NCI-H524 (cell line): ENCODE results near the gene DIMT1.
A peak's percentile ranks its signal among the peaks of the same experiment; 100 is the strongest.

Experiments used
- DNase-seq, 2 experiments: peaks; one replicate each; lab custom pipeline; 2025; lab: John Stamatoyannopoulos, UW

DIMT1 gene

DNA sequence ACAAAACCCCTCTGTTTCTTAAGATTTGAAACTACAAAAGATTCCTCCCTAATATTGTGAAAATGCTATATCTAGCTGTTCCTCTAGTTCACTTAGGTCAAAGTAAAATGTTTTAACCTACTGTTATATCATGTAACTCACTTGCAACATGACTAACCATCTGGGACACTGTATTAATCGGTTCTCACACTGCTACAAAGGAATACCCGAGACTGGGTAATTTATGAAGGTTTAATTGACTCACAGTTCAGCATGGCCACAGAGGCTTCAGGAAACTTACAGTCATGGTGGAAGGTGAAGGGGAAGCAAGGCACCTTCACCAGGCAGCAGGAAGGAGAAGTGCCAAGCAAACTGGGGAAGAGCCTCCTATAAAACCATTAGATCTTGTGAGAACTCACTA is 34.7 kb downstream of the DIMT1 start:
- DNase-seq, result no peak

DNA sequence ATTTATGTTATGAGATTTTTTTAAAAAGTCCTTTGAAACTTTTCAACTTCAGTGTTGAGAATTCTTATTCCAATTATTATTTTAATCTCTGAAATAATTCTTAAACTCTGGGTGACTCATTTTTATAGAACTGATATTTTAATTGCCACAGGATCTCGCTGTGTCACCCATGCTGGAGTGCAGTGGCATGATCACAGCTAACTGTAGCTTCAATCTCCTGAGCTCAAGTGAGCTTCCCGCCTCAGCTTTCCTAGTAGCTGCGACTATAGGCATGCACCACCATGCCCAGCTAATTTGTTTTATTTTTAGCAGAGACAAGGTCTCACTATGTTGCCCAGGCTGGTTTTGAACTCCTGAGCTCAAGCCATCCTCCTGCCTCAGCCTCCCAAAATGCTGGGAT is 41.0 kb downstream of the DIMT1 start:
- no peak for DNase-seq

DNA sequence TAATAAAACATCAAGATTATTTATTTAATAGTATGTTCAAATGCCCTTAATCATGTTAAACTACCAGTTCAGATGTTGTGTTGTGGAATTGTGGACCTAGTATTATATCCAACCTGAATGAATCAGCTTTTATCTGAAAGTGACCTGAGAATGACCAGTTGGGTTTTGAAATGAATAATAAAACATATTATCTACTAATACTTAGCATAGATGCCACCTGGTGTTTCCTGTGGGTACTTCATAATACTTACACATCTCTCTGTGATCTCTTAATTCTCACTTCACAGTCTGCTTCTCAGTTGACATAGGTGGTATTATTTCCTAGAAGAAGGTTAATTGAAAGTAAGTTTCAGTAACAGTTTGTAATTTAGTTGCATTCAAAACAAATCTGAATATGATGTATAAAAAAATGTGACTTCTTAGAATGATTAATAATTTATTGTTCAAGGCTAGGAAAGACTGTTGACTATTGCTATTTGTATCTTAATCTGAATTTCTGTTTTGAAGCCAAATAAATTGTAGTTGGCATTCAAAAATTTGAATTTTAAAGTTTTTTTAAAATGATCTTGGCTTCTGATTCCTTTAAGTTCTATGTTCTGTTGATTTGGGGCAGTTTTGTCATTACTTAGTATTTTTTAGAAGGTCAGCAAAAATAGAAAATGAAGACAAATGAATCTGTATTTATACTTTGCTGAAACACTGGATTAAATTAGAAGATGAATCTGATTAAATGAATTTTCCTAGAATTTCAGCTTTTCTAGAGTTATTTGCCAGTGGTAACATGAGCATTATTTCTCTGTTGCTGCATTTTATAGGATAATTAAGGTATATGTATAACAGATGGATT is 49.5 kb downstream of the DIMT1 start:
- DNase-seq, result peak; percentile 4 to 58

DNA sequence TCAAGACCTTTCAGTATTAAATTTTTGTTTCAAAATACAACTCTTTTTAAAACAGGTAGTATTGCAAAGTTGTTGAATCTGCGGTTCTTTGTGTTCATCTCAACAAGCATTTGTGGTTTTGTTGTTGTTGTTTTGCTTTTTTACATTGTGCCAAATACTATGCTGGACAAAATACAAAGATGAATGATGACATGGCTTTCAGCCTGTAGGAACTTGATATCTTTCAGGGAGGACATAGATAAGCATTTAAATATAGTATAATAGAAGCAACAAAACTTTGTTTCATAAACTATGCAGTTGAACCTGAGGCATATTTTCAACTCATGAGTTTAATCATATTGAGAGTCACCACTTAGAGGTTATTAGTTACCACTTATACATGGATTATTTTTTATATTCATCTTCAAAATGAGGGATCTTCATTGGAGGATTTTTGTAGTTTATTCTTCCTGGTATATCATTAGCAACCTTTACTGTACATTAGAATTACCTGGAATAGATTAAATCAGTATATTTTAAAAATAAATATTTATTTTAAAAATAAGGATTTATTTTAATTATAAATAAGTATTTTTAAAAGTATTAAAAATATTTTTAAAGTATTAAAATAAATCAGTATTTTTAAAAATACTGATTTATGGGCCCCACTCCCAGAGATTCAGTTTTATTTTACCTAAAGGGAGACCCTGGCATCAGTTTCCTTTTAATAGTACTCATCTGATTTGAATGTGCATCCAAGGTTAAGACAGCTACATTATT is 54.8 kb downstream of the DIMT1 start:
- no peak for DNase-seq

DNA sequence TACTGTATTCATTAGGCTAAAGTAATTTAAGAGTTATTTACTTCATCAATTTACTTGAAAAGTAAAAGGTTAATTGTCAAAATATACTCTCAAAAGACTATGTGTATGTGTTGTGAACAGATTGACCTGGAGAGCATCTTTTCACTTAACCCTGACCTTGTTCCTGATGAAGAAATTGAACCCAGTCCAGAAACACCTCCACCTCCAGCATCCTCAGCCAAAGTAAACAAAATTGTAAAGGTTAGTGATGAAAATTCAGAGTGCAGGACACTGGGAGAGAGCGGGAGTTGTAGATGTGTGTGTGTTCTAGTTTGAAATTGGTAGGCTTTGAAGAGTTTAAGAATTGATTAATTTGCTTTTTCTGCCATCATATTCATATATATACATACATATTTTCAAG is 55.8 kb downstream of the DIMT1 start:
- no peak for DNase-seq

DNA sequence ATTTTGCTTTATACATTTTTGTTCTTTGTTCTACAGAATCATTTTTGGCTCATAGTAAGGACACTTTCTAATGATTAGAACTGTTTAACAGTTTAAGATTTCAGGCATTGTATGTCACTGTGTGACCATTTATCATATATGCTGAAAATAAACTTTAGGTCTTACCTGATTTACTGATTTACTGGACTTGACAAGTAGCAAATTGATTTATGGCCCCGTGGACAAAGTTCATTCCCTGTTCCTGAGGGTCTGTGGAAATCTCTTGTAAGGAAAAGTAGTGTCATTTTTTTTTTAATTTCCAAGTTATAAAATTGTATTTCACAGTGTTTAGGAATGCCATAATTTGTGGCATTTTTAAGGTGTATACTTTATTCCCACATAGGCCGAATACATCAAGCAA is 57.0 kb downstream of the DIMT1 start:
- DNase-seq, result no peak

DNA sequence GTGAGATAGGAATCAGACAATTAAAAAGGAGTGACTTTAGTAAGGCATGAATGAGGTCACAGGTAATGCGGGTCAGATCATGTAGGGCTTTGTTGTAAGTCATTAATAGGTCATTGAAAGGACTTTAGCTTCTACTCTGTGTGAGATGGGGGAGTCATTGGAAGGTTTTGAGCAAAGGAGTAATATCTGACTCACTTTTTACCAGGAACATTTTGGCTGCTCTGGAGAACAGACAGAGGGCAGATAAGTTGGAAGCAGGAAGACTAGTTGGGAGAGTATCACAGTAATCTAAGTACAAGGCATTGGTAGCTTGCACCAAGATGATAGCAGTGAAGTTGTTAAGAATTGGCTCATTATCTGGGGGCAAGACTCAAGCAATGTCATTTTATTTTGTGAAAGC is 60.3 kb downstream of the DIMT1 start:
- DNase-seq, result no peak

DNA sequence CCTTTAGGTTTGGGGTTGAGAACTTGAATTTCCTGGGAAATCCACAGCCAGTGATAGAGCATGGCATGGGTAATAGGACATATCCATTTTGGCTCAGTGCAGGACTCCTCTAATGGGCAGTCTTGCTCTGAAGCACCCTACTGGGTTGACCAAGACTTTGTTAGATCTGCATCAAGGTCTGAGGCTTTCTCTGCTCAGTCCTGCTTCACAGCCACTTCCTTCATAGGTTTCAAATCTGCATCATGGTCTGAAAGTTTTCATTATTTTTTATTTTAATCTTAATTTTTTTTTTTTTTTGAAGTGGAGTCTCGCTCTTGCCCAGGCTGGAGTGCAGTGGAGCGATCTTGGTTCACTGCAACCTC is 61.2 kb downstream of the DIMT1 start:
- DNase-seq, result no peak

DNA sequence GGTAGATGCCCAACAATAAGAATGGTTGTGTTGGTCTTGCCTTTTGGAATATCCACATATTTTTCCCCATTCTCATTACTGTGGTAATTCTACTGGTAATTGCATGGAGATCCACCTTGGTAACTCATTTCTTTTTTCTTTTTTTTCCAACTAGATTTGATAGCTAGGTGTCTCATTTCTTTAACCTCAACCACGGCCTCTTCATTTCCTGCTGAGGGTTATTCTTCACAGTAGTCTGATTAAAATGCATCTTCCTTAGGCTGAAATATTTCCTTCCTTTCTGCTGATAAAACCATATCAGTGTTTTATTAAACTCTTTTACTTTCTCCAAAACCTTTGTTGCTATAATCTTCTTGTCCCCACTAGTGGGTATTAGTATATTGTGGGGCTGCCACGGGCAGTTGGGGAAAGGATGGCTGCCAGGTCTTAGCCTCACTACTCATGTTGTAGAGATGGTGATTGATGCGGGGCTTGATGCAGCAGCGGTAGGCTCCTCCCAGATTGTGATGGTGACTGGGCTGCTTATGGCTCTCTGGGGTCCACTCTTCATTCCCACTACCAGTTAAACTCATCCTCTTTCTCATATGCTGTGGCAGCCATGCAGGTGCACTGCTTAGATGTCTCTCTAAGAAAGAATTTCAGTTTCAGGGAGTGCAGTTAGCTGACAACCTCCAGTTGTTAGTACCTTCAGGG is 61.8 kb downstream of the DIMT1 start:
- DNase-seq, result no peak

DNA sequence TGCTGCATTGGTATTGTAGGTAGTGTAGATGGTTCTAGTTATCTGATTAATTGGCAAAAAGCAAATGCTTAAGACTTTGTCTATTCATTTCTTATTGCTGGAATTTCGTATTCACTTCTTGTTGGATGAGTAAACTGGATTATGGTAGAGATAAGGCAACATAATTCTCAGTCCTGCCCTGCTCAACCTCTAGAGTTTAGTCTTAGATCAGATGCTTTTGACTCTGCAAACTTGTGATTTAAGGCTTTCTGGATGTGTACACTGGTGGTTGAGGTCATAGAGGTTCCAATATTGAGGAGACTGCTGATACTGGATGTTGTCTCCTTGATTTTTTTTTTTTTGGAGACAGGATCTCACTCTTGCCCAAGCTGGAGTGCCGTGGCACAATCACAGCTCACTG is 62.7 kb downstream of the DIMT1 start:
- no peak for DNase-seq

DNA sequence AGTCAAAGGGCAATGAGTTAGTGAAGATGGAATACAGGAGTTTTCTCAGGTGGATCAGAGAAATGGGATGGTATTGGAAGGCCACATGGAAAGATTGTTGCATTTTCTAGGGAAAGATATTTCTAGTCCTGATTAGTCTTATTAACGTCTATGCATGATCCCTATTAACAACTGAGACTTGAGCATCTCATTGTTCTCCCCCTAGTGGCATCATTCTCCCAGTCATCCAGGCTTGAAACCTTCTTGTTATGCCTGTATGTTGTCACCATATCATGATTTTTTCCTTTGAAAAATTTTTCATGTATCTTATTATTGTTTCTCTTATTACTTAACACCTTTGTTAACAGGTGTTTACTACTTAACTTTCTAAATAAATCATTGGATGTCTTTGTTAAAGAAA is 63.3 kb downstream of the DIMT1 start:
- peak; percentile 25 to 39 for DNase-seq
